WI38 (cell line): Measurements from ENCODE around the gene MCC.

ENCODE experiments used
- H3K4me3 ChIP-seq: 2 replicates; pipeline ENCODE4 v1.5.1; 2011; ENCODE audit warnings: low read depth, mild to moderate bottlenecking, control low read depth, low read length
- CTCF ChIP-seq: IDR thresholded peaks from 2 replicates; pipeline ENCODE4 v1.5.1; 2012; ENCODE audit warnings: low read depth, mild to moderate bottlenecking, control low read depth, low read length

MCC gene

GRCh38 chr5:113508756-113509155, 20.5 kb upstream of the MCC start:
- no peak for TF ChIP-seq CTCF
- H3K4me3 ChIP-seq, result no peak overlapping the region

DNA sequence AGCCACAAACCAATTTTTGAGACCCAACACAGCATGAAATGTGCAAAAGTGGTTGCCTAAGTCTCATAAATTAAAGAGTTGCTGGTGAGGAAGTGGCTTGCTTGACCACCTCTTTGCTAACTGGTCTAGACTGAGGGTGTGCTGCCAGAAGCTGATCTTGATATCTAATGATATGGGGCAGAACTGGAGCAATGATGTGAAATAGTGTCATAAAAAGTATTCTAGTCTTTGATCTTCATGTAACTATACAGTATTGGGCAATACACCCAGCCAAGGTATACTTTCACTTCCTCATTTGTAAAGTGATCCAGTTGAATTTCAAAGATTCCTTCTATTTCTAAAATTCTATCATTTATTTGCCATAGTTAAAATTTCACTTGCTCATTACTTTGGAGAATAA, 19.3 kb upstream of the MCC start:
- TF ChIP-seq CTCF, result no peak

DNA sequence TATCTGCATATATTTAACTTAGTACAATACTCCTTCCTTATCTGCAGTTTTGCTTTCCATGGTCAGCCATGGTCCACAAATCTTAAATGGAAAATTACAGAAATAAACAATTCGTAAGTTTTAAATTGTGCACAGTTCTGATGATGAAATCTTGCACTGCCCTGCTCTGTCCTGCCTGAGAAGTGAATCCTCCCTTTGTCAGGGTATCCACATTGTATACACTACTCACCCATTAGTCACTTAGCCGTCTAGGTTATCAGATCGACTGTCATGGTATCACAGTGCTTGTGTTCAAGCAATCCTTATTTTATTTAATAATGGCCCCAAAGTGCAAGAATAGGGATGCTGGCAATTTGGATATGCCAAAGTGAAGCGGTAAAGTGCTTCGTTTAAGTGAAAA, 16.9 kb upstream of the MCC start:
- no peak overlapping the region for H3K4me3 ChIP-seq
- no peak for TF ChIP-seq CTCF

More for the DNA sequence above, 19.3 kb upstream of the MCC start:
- H3K4me3 ChIP-seq, result no peak overlapping the region

DNA sequence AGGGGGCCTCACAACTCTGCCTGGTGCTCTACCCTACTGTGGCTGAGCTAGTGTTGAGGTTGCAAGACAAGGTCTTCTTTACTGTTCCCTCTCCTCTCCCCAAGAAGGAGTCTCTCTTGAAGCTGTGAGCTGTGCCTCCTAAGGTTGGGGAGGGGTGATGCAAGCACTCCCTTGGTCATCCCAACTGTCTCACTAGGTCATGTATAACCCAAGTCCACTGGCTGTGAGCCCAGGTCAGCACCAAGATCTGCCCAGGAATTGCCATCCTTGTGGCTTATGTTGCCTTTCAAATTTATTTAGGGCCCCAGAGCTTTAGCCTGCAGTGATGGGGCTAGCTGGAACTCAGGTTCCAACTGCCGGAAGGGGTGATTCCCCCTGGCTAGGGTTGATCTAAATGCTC, 14.9 kb upstream of the MCC start:
- no peak for TF ChIP-seq CTCF
- H3K4me3 ChIP-seq, result no peak overlapping the region

- no peak overlapping the region for H3K4me3 ChIP-seq
- TF ChIP-seq CTCF, result no peak
These were observed 13.8 kb upstream of the MCC start for GRCh38 chr5:113502073-113502472.

- H3K4me3 ChIP-seq, result no peak overlapping the region
- TF ChIP-seq CTCF, result no peak
These were observed 7.2 kb upstream of the MCC start for GRCh38 chr5:113495422-113495841.

DNA sequence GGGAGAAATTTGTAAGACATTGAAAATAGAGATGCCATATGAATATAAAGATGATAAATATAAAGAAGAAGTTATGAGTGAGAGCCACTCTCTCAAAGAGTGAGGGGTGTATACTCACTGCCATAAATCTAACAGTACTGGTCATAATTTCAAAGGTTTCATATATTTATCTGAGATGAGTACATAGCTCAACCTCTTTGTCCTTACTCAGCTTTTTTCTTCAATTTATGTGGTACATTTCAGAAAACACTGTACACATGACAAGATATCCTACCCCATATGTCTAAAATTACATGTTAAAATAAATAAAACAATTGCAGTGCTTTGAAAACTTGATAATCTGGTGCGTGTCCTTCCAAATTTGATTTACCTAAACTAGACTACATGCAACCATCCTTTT, 5.2 kb upstream of the MCC start:
- no peak overlapping the region for H3K4me3 ChIP-seq
- no peak for TF ChIP-seq CTCF
